Chondrocyte (in vitro differentiated cells): Measurements from ENCODE around the gene HOGA1. TPM values are rescaled to one million over a fixed set of nuclear protein-coding genes. Genes with fewer than 3 reads are reported as not detected.
"Not testable (repeated sequence)": the region's sequence is repeated elsewhere in the genome, so short reads cannot be mapped to it uniquely, and the experiment has no call there.

Experiments used
- DNase-seq: peaks from one replicate; pipeline ENCODE4 v3.0.0; 2021; ENCODE audit warnings: mixed read lengths, low spot score
- H3K27ac Mint-ChIP-seq: one replicate; pipeline ENCODE4 v1.8.0; 2021; ENCODE audit warnings: mild to moderate bottlenecking, moderate library complexity, mixed read lengths; ENCODE audit not compliant: unreplicated experiment
- H3K27me3 Mint-ChIP-seq: 2 replicates; pipeline ENCODE4 v1.8.0; 2021; ENCODE audit warnings: low read depth, mixed read lengths
- H3K36me3 Mint-ChIP-seq: 2 replicates; pipeline ENCODE4 v1.8.0; 2021; ENCODE audit warnings: low read depth, mixed read lengths
- H3K4me1 Mint-ChIP-seq: 2 replicates; pipeline ENCODE4 v1.8.0; 2021; ENCODE audit warnings: low read depth, mild to moderate bottlenecking, mixed read lengths
- H3K4me3 Mint-ChIP-seq: one replicate; pipeline ENCODE4 v1.8.0; 2021; ENCODE audit warnings: mild to moderate bottlenecking, moderate library complexity, mixed read lengths; ENCODE audit not compliant: unreplicated experiment
- H3K9me3 Mint-ChIP-seq: 2 replicates; pipeline ENCODE4 v1.8.0; 2021; ENCODE audit warnings: low read depth, mixed read lengths
- total RNA-seq: library from RNA; stranded (reverse); gene quantifications from 3 replicates; pipeline ENCODE4 v1.2.1, GENCODE V29; 2021
- TF ChIP-seq, protein P1 (sequence below): fragments of 200-600 bp; sonication (generic); IDR thresholded peaks from 2 replicates; pipeline ENCODE4 v1.5.0; 2021; ENCODE audit warnings: antibody characterized with exemption, mild to moderate bottlenecking, moderate library complexity

The HOGA1 gene
- total RNA-seq, 1 donor from 2014 or later, result 0.12 TPM

DNA sequence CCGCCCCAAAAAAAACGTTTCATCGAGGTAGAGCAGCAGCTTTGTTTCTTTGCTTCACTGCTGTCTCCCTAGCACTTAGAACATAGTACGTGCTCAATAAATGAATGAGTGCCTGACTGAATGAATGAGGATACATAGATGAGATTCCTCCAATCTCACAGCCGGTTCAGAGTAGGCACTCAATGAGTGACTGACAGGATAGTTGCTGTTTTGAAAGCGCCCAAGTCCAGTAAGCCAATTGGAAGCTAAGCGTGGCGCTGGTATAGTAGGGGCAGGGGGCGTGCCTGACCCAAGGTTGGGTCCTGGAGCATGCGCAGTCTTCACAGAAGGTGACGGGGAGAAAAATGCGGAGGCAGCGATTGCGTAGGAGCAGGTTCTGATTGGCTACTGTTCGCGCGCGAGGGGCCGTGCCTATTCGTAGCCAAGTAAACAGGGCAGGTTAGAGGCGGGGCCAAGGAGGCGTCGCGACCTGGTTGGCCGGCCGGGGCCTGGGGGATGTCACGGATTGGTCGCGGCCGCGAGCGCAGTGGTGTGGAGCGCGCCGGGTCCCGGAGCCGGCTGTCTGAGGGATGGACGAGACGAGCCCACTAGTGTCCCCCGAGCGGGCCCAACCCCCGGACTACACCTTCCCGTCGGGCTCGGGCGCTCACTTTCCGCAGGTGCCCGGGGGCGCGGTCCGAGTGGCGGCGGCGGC lies 56.1 kb downstream of the HOGA1 start, which contains the start of gene PI4K2A:
TSS of gene PI4K2A (plus strand) at position 498 of the 694 bp plus-strand sequence. CDS start at position 570, 72 bp downstream.
- no peaks in the 10 kb centered on the region for H3K9me3 Mint-ChIP-seq

GRCh38 chr10:97640868-97641811 lies 57.0 kb downstream of the HOGA1 start:
- Mint-ChIP-seq H3K4me3 (peak overlapping the region; percentile 98), H3K27ac (peak overlapping the region; percentile 98), H3K4me1 (peaks cover 23% of the 10 kb centered on the region), H3K9me3 (no peaks in the 10 kb centered on the region), H3K36me3 (peaks cover 4% of the 10 kb centered on the region), H3K27me3 (no peaks in the 10 kb centered on the region)
- DNase-seq, result no peak
- TF ChIP-seq, protein P1, sequence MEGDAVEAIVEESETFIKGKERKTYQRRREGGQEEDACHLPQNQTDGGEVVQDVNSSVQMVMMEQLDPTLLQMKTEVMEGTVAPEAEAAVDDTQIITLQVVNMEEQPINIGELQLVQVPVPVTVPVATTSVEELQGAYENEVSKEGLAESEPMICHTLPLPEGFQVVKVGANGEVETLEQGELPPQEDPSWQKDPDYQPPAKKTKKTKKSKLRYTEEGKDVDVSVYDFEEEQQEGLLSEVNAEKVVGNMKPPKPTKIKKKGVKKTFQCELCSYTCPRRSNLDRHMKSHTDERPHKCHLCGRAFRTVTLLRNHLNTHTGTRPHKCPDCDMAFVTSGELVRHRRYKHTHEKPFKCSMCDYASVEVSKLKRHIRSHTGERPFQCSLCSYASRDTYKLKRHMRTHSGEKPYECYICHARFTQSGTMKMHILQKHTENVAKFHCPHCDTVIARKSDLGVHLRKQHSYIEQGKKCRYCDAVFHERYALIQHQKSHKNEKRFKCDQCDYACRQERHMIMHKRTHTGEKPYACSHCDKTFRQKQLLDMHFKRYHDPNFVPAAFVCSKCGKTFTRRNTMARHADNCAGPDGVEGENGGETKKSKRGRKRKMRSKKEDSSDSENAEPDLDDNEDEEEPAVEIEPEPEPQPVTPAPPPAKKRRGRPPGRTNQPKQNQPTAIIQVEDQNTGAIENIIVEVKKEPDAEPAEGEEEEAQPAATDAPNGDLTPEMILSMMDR, result peak; percentile 26

More for the DNA sequence above, 56.1 kb downstream of the HOGA1 start, which contains the start of gene PI4K2A:
- TF ChIP-seq, protein P1, result no peak
- H3K4me1 Mint-ChIP-seq, result peaks cover 23% of the 10 kb centered on the region
- peak; percentile 100 for DNase-seq
- peak within 1 kb of the TSS; percentile 98 for H3K4me3 Mint-ChIP-seq
- no peaks in the 10 kb centered on the region for H3K27me3 Mint-ChIP-seq
- H3K27ac Mint-ChIP-seq, result peak within 1 kb of the TSS; percentile 98
- H3K36me3 Mint-ChIP-seq, result peaks cover 2% of the 10 kb centered on the region

DNA sequence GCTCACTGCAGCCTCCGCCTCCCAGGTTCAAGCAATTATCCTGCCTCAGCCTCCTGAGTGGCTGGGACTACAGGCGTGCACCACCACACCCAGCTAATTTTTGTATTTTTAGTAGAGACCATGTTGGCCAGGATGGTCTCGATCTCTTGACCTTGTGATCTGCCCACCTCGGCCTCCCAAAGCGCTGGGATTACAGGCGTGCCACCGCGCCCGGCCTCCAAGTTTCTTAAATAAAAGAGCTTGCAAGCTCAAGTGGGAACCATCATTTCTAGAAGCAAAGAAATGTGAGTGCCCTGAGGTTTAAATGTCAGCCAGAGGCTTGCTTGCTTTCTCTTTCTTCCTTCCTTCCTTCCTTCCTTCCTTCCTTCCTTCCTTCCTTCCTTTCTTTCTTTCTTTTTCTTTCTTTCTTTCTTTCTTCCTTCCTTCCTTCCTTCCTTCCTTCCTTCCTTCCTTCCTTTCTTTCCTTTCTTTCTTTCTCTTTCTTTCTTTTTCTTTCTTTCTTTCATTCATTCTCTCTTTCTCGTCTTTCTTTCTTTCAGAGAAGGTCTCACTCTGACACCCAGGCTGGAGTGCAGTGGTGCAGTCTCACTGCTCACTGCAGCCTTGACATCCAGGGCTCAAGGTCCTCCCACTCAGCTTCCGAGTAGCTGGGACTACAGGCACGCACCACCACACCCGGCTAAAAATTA lies 58.4 kb downstream of the HOGA1 start:
- peaks cover 29% of the 10 kb centered on the region for H3K4me1 Mint-ChIP-seq
- peak overlapping the region; percentile 98 for H3K27ac Mint-ChIP-seq
- peak overlapping the region; percentile 98 for H3K4me3 Mint-ChIP-seq
- not testable (repeated sequence) for DNase-seq, H3K9me3 Mint-ChIP-seq, H3K36me3 Mint-ChIP-seq, H3K27me3 Mint-ChIP-seq

- Mint-ChIP-seq H3K9me3 (no peaks in the 10 kb centered on the region), H3K4me3 (no peak overlapping the region), H3K27ac (no peak overlapping the region), H3K36me3 (peaks cover 4% of the 10 kb centered on the region), H3K27me3 (no peaks in the 10 kb centered on the region), H3K4me1 (peaks cover 37% of the 10 kb centered on the region)
- TF ChIP-seq, protein P1, result no peak
- DNase-seq, result no peak
Observed at GRCh38 chr10:97643441-97643985, 59.3 kb downstream of the HOGA1 start.

GRCh38 chr10:97644936-97645335 lies 60.7 kb downstream of the HOGA1 start:
- H3K27me3 Mint-ChIP-seq, result no peaks in the 10 kb centered on the region
- peaks cover 4% of the 10 kb centered on the region for H3K36me3 Mint-ChIP-seq
- no peak overlapping the region for H3K4me3 Mint-ChIP-seq
- DNase-seq, result no peak
- no peaks in the 10 kb centered on the region for H3K9me3 Mint-ChIP-seq
- H3K4me1 Mint-ChIP-seq, result peaks cover 49% of the 10 kb centered on the region
- TF ChIP-seq, protein P1, result no peak
- no peak overlapping the region for H3K27ac Mint-ChIP-seq
